Mucosa of gallbladder (tissue), 1 donor: Measurements from ENCODE around the gene PDCL2. TPM values are rescaled to one million over a fixed set of nuclear protein-coding genes. Genes with fewer than 3 reads are reported as not detected.
"Not testable (repeated sequence)": the region's sequence is repeated elsewhere in the genome, so short reads cannot be mapped to it uniquely, and the experiment has no call there.

Source experiments
- DNase-seq: peaks from one replicate; pipeline ENCODE4 v3.0.0-alpha.2; 2020; ENCODE audit warnings: low spot score
- total RNA-seq: library from RNA; stranded (reverse); gene quantifications from one replicate; pipeline ENCODE4 v1.2.1, GENCODE V29; 2021
- donor health status: DM: no; HTN: no; CAD: no.

Gene PDCL2
- total RNA-seq, 1 donor from 2014 or later, result not detected

DNA sequence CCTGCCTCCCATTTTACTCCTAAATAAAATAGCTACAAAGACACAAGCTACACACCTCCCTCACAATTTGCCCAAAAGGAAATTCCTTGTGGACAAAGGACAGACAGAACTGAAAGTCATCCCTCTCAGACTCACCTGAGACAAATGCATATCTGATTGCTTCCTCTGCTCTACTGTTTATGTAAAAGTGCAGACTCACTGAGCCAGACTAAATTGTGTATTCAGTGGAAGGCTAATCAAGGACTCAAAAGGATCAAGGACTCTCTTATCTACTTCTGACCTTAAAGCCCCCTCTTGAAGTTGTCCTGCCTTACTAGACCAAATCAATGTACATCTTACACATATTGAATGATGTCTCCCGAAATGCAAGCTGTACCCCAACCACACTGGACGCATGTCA lies 3.9 kb downstream of the PDCL2 start:
- no peak for DNase-seq

GRCh38 chr4:55582773-55583172 lies 9.3 kb downstream of the PDCL2 start:
- DNase-seq, result not testable (repeated sequence)

GRCh38 chr4:55578341-55579010 lies 13.6 kb downstream of the PDCL2 start:
- DNase-seq, result no peak

- DNase-seq, result no peak
Measured at GRCh38 chr4:55575513-55575912, 16.5 kb downstream of the PDCL2 start.

- DNase-seq, result no peak
Measured at GRCh38 chr4:55574252-55574651, 17.8 kb downstream of the PDCL2 start.

GRCh38 chr4:55571806-55572205 lies 20.2 kb downstream of the PDCL2 start:
- DNase-seq, result no peak

- no peak for DNase-seq
Measured at GRCh38 chr4:55568905-55569504, 23.0 kb downstream of the PDCL2 start.

DNA sequence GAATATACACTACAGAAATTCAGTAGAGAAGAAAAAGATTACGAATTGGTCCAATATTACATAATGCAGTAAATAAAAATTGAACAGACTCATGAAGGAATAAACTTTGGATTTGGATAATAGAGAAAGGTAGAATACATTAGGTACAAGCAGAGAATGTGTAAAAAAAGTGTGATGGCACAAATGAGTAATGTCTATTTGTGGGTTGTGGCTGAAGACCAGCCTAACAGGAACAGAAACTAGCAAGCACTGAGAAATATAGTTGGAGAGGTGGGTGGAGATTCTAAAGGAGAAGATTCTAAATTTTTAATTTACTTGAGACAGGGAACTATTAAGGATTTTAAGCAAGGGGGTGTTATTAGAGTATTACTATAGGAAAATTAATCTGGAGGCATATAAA lies 30.2 kb downstream of the PDCL2 start:
- no peak for DNase-seq

GRCh38 chr4:55560096-55560495 lies 31.9 kb downstream of the PDCL2 start:
- DNase-seq, result no peak

DNA sequence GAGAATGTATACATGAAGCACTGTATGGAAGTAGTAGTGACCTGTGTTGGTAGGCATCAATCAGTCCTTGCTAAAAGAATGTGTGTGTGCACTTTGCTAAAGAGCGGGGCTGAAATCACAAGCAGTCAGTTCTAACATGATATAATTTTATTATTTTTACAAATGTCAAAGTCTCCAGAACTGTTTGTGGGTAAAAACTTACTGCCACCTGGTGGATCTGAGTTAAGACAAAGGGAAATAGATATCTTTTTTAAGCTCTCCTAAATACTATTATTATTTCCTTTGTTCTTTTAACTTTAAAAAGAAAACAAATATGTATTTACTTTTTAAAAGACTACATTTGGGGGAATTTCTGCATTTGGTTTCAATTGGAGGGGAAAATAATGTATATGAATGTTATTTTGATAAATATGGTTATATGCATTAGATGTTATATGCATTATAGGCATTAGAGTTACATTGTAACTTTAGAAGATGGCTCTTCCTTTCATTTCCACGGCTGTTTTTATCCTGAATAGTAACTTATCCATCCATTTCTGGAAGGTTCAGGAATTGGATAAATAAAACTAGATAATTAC lies 37.5 kb downstream of the PDCL2 start:
- DNase-seq, result no peak

DNA sequence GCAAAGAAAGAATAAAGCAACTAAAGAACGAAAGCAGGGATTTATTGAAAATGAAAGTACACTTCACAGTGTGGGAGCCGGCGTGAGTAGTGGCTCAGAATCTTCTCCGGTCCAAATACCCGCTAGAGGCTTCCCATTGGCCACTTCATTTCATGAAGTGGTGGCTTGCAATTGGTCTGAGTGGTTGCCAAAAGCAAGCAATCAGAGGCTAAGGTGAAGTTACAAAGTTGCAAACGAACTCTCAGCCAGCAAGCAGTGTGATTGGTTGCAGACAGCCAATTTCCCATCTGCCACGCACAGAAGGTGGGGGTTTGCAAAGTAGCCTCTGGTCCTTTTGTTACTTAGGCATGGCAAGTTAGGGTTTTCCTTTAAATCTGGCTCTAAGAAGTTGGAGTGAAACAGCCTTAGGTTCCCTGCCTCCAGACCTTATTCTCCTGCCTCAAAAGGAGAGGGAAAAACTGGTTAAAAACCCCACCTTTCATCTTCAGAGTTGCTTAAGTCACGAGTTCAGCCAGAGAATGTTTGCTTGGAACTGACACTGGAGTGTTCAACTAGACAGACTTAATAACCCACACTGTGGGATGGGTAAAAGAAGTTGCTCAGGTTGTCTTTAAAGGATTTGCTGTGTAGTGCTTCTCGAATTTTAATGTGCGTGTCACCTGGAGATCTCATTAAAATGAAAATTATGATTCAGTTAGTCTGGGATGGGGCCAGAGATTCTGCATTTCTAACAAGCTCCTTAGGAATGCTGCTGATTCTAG lies 38.4 kb downstream of the PDCL2 start:
- DNase-seq, result peak; percentile 12

GRCh38 chr4:55551964-55552363 lies 40.1 kb downstream of the PDCL2 start:
- not testable (repeated sequence) for DNase-seq

DNA sequence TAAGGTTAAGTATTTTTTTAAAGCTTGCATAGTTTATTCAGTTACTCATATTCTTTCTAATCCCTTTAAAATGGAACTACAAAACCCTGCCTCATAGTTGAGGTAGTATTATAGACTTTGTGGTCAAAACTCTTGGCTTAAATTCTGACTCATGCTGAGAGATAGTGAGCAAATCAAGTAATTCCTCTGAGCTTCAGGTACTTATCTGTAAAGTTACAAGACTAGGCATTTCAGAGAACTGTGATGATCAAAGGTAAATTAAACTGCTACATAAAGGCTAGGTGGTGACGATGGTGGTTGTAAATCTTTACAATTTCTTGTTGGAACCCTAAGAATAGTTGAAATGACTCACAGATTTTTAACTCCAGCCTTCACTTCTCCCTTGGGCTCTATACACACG lies 42.2 kb downstream of the PDCL2 start:
- no peak for DNase-seq

- DNase-seq, result no peak
Measured at GRCh38 chr4:55547918-55548317, 44.1 kb downstream of the PDCL2 start.

DNA sequence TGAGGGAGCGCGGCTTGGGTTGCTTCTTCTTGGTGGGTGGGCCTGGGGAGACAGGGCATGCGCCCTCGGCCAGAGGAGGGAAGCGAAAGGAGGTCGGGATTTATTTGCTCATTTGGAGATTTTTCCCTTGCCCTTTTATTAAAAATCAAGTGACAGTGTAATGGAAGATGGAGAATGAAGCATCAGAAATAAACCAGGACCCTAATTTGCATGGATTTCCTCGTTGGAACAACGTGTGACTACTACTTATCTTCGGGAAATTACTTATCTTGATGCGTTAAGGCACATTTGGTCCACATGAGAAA lies 44.6 kb downstream of the PDCL2 start:
- DNase-seq, result no peak

GRCh38 chr4:55546756-55547465 lies 45.1 kb downstream of the PDCL2 start, which contains the start of gene CLOCK:
Gene CLOCK, minus strand, starts transcription at chr4:55546909. Its CDS starts 64,124 bp downstream, at chr4:55482785.
- peak; percentile 78 for DNase-seq

GRCh38 chr4:55546506-55546755 lies 45.6 kb downstream of the PDCL2 start:
- DNase-seq, result no peak

GRCh38 chr4:55545641-55546505 lies 46.2 kb downstream of the PDCL2 start:
- DNase-seq, result peak; percentile 79

- no peak for DNase-seq
Measured at GRCh38 chr4:55545151-55545550, 46.9 kb downstream of the PDCL2 start.

DNA sequence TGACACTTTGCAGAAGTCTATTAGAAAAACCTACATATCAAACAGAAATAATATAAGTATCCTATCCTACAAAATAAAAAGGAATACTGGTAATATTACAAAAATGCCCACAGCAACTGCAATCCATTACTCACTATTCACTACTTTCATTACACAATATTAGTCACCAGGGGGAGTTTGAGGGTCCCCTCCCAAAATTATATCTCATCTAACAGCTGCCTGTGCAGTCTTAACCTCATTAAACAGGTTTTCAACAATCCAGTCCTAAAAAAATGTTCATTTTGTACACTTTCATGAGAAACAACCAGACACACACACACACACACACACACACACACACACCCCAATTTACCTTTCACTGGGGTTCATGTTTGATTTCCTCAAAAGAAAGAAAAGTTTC lies 48.2 kb downstream of the PDCL2 start:
- DNase-seq, result no peak

DNA sequence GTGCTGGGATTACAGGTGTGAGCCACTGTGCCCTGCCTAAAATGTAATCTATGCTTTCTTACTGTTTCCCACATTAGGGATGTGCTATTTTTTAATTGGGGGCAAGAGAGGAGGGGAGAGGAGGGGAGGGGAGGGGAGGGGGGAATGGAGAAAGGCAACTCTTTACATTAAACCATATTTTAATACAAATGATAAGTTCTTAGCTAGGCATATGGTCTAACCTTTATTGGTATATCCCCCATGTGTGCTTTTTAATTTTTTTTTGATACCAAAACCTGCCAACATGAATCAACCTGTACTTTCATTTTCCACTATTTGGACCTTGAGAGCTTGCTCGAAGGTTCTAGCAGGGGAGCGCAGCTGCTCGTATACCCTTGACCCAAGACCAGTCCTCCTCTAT lies 51.8 kb downstream of the PDCL2 start:
- DNase-seq, result no peak
